Choroid plexus epithelial cell (primary cell): ENCODE data around the gene STARD5.

Experiments used
- DNase-seq: peaks from one replicate; pipeline ENCODE4 v3.0.0-alpha.2; 2010; ENCODE audit warnings: low read depth
- H3K4me3 ChIP-seq: 2 replicates; pipeline ENCODE4 v1.5.1; 2011; ENCODE audit warnings: low read depth, mild to moderate bottlenecking, control low read depth, low read length, moderate library complexity
- CTCF ChIP-seq: conservative IDR thresholded peaks from 2 replicates; pipeline ENCODE4 v1.5.1; 2011; ENCODE audit warnings: low read depth, mild to moderate bottlenecking, control low read depth, inconsistent platforms, low read length, moderate library complexity

STARD5 gene

GRCh38 chr15:81263477-81263876 is 60.5 kb downstream of the STARD5 start:
- DNase-seq = no peak
- TF ChIP-seq CTCF = no peak

GRCh38 chr15:81261172-81261811 is 62.6 kb downstream of the STARD5 start:
- no peak overlapping the region for H3K4me3 ChIP-seq
- no peak for DNase-seq
- no peak for TF ChIP-seq CTCF

More at GRCh38 chr15:81263477-81263876, 60.5 kb downstream of the STARD5 start:
- no peak overlapping the region for H3K4me3 ChIP-seq

GRCh38 chr15:81259760-81260298 is 64.1 kb downstream of the STARD5 start:
- no peak for TF ChIP-seq CTCF
- no peak overlapping the region for H3K4me3 ChIP-seq
- no peak for DNase-seq
